Type B pancreatic cell (in vitro differentiated cells): Measurements from ENCODE around the gene BORCS8. TPM values are rescaled to one million over a fixed set of nuclear protein-coding genes. Genes with fewer than 3 reads are reported as not detected.
"Not testable (repeated sequence)": the region's sequence is repeated elsewhere in the genome, so short reads cannot be mapped to it uniquely, and the experiment has no call there.

Experiments
- DNase-seq: peaks from one replicate; pipeline ENCODE4 v3.0.0; 2021; ENCODE audit warnings: mixed read lengths; ENCODE audit not compliant: unreplicated experiment; ENCODE audit errors: extremely low spot score
- H3K27ac Mint-ChIP-seq: 2 replicates; pipeline ENCODE4 v1.8.0; 2021; ENCODE audit warnings: mild to moderate bottlenecking, mixed read lengths
- H3K27me3 Mint-ChIP-seq: 2 replicates; pipeline ENCODE4 v1.8.0; 2021; ENCODE audit warnings: mixed read lengths
- H3K36me3 Mint-ChIP-seq: 2 replicates; pipeline ENCODE4 v1.8.0; 2021; ENCODE audit warnings: mixed read lengths
- H3K4me1 Mint-ChIP-seq: one replicate; pipeline ENCODE4 v1.8.0; 2021; ENCODE audit warnings: mixed read lengths; ENCODE audit not compliant: unreplicated experiment
- H3K4me3 Mint-ChIP-seq: 2 replicates; pipeline ENCODE4 v1.8.0; 2021; ENCODE audit warnings: mild to moderate bottlenecking, mixed read lengths
- H3K9me3 Mint-ChIP-seq: 2 replicates; pipeline ENCODE4 v1.8.0; 2021; ENCODE audit warnings: mixed read lengths
- total RNA-seq: library from RNA; stranded (reverse); gene quantifications from 2 replicates; pipeline ENCODE4 v1.2.1, GENCODE V29; 2021; ENCODE audit warnings: low replicate concordance
- TF ChIP-seq, protein P1 (sequence below): fragments of 200-600 bp; sonication (generic); conservative IDR thresholded peaks from 2 replicates; pipeline ENCODE4 v1.5.0; 2021; ENCODE audit warnings: antibody characterized with exemption, mild to moderate bottlenecking

Gene BORCS8
- total RNA-seq, 1 donor from 2014 or later: 28.8 TPM

GRCh38 chr19:19186742-19187141, 5.2 kb downstream of the BORCS8 start:
- peak overlapping the region; percentile 31 for H3K4me3 Mint-ChIP-seq
- no peaks in the 10 kb centered on the region for H3K9me3 Mint-ChIP-seq
- DNase-seq: no peak
- peak overlapping the region; percentile 34 for H3K27ac Mint-ChIP-seq
- no peaks in the 10 kb centered on the region for H3K27me3 Mint-ChIP-seq
- peaks cover 6% of the 10 kb centered on the region for H3K4me1 Mint-ChIP-seq
- TF ChIP-seq, protein P1, sequence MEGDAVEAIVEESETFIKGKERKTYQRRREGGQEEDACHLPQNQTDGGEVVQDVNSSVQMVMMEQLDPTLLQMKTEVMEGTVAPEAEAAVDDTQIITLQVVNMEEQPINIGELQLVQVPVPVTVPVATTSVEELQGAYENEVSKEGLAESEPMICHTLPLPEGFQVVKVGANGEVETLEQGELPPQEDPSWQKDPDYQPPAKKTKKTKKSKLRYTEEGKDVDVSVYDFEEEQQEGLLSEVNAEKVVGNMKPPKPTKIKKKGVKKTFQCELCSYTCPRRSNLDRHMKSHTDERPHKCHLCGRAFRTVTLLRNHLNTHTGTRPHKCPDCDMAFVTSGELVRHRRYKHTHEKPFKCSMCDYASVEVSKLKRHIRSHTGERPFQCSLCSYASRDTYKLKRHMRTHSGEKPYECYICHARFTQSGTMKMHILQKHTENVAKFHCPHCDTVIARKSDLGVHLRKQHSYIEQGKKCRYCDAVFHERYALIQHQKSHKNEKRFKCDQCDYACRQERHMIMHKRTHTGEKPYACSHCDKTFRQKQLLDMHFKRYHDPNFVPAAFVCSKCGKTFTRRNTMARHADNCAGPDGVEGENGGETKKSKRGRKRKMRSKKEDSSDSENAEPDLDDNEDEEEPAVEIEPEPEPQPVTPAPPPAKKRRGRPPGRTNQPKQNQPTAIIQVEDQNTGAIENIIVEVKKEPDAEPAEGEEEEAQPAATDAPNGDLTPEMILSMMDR: no peak
- peaks cover 17% of the 10 kb centered on the region for H3K36me3 Mint-ChIP-seq

- peak overlapping the region; percentile 31 for H3K4me3 Mint-ChIP-seq
- no peak for DNase-seq
- peak overlapping the region; percentile 34 for H3K27ac Mint-ChIP-seq
- H3K27me3 Mint-ChIP-seq: no peaks in the 10 kb centered on the region
- peaks cover 6% of the 10 kb centered on the region for H3K4me1 Mint-ChIP-seq
- no peaks in the 10 kb centered on the region for H3K9me3 Mint-ChIP-seq
- H3K36me3 Mint-ChIP-seq: peaks cover 22% of the 10 kb centered on the region
- TF ChIP-seq, protein P1: peak; percentile 81
Observed at GRCh38 chr19:19185853-19186740, 5.9 kb downstream of the BORCS8 start.

DNA sequence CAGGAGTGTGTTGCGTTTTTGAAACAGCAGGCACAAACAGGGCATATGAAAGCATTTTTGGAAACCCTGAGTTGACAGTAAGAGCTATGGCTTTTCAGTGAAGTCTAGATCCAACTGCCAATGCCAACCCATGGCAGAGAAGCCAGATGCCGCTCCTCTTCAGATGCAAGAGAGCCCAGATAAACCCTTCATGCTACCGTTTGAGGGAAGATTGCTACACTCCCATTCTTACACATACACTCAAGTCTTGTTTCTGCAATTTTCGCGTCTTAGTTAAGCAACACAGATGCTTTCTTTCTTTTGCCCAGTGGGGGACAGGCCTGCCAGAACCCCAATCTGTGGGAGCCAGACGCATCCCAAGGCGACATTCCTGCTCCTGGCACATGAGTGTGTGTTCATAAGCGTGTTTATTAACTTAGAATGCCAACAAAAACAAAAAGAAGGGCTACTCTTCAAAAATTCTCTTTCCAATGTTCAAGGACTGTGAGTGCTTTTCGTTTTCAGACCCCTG, 10.4 kb downstream of the BORCS8 start:
- DNase-seq: no peak
- no peak overlapping the region for H3K4me3 Mint-ChIP-seq
- H3K27ac Mint-ChIP-seq: no peak overlapping the region
- no peaks in the 10 kb centered on the region for H3K27me3 Mint-ChIP-seq
- H3K4me1 Mint-ChIP-seq: no peaks in the 10 kb centered on the region
- TF ChIP-seq, protein P1: no peak
- no peaks in the 10 kb centered on the region for H3K9me3 Mint-ChIP-seq
- peaks cover 15% of the 10 kb centered on the region for H3K36me3 Mint-ChIP-seq

DNA sequence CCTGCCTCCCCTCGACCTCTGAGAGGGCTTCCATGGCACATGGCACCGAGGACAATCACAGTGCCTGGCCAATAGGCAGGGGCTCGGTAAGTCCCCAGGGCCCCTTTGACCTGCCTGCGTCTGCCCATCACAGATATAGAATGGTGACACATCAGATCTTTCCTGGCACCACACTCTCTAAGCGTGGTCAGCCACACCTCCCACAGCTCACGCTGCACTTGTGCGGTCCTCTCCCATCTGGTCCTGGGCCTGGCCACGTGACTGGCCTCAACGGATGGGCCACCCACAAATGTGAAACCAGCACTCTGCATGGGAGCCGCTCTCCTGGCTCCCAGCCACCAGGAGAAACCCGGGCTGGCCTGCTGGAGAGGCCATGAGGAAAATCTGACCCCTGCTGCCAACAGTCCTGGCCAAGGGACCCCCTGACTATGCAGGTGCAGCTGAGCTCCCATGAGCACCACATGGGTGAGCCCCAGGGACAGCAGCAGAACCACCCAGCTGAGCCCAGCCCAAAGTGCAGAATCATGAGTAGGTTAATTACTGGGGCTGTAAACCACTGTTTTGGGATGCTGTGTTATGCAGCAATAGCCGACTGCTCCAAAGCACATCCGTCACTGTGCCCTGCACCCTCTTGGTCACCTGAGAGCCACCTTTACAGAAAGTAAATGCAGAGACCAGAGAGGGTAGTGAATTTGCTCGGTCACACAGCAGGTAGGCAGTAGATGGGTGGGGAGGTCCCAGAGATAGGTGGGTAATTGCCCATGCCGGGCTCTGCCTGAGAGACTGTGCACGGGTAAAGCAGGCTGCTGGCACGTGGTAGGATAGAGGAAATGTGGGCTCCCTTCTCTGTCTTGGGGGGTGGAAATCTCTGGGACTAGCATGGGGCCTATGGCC, 12.2 kb downstream of the BORCS8 start:
- Mint-ChIP-seq H3K36me3 (peaks cover 9% of the 10 kb centered on the region), H3K4me1 (no peaks in the 10 kb centered on the region), H3K27me3 (no peaks in the 10 kb centered on the region), H3K27ac (no peak overlapping the region), H3K4me3 (no peak overlapping the region), H3K9me3 (no peaks in the 10 kb centered on the region)
- DNase-seq: no peak
- TF ChIP-seq, protein P1: no peak

- Mint-ChIP-seq H3K4me1 (no peaks in the 10 kb centered on the region), H3K9me3 (no peaks in the 10 kb centered on the region), H3K4me3 (no peak overlapping the region), H3K27ac (no peak overlapping the region), H3K36me3 (peaks cover 6% of the 10 kb centered on the region), H3K27me3 (no peaks in the 10 kb centered on the region)
- DNase-seq: no peak
- TF ChIP-seq, protein P1: no peak
Observed at GRCh38 chr19:19176950-19177349, 15.0 kb downstream of the BORCS8 start.

DNA sequence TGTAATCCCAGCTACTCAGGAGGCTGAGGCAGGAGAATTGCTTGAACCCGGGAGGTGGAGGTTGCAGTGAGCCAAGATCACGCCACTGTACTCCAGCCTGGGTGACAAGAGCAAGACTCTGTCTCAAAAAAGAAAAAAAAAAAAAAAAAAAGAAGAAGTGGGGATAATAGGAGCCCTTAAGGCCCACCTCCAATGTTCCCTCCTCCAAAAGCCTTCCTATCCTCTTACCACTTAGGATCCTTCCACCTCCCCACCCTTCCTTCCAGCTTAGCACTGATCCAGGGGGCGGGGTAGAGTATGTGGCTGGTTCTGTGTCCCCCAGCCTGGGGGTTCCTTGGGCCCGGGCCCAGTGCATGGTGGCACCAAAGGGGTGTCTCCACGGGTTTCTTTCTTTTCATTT, 18.7 kb downstream of the BORCS8 start:
- not testable (repeated sequence) for H3K27ac Mint-ChIP-seq, H3K4me3 Mint-ChIP-seq, H3K36me3 Mint-ChIP-seq, DNase-seq, H3K4me1 Mint-ChIP-seq, H3K9me3 Mint-ChIP-seq
- H3K27me3 Mint-ChIP-seq: peaks cover 19% of the 10 kb centered on the region
